Neural progenitor cell (in vitro differentiated cells): ENCODE results near the gene ZBTB9.
A peak's percentile ranks its signal among the peaks of the same experiment; 100 is the strongest.

Experiments used
- CTCF ChIP-seq: fragments of 200-600 bp; sonication (generic); IDR thresholded peaks from 2 replicates; pipeline ENCODE4 v1.5.1; 2017; ENCODE audit warnings: antibody characterized with exemption, mild to moderate bottlenecking
- EZH2 ChIP-seq: fragments of 200-600 bp; sonication (generic); IDR thresholded peaks from 2 replicates; pipeline ENCODE4 v1.6.1; 2017; ENCODE audit warnings: antibody characterized with exemption, mild to moderate bottlenecking, moderate library complexity
- EZH2phosphoT487 ChIP-seq: fragments of 200-600 bp; sonication (generic); IDR thresholded peaks from 2 replicates; pipeline ENCODE4 v1.6.1; 2017; ENCODE audit warnings: antibody characterized with exemption

GRCh38 chr6:33410711-33411631, 43.4 kb upstream of the ZBTB9 start, which contains the start of gene PHF1:
- peak; percentile 40 for TF ChIP-seq CTCF
- TF ChIP-seq EZH2: no peak
- no peak for TF ChIP-seq EZH2phosphoT487
